Choroid plexus epithelial cell (primary cell): ENCODE measurements around the gene HEBP1.

Experiments
- DNase-seq: peaks from one replicate; pipeline ENCODE4 v3.0.0-alpha.2; 2010; ENCODE audit warnings: low read depth
- H3K4me3 ChIP-seq: 2 replicates; pipeline ENCODE4 v1.5.1; 2011; ENCODE audit warnings: low read depth, mild to moderate bottlenecking, control low read depth, low read length, moderate library complexity
- CTCF ChIP-seq: conservative IDR thresholded peaks from 2 replicates; pipeline ENCODE4 v1.5.1; 2011; ENCODE audit warnings: low read depth, mild to moderate bottlenecking, control low read depth, inconsistent platforms, low read length, moderate library complexity

HEBP1 gene

DNA sequence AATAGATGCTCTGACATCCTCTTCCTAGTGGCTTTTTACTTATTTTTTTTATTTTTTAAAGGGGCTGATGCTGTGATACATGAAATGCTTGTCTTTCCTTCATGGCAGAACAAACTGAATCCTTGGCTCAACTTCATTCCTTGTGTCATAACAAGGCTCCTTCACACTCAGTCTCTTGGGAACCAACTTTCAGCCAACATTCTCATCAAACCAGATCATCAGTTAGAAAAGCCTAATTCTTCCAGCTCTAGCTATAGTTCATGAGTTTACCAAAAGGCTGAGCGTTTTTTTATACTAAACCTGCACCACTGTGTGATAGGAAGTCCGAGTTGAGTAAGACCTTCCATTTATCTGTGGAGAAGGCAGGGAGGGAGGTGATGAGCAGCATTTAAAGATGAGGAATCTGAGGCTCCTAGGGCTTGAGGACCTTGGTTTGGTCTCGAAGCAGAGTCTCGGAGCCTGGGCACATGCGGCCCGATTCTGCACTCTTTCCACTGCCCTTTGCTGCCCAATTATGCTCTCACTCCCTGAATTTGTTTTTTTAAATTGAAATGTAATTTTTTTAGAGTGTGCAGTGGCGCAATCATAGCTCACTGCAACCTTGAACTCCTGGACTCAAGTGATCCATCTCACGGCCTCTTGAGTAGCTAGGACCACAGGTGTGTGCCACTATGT, 56.3 kb downstream of the HEBP1 start:
- peak; percentile 32 for DNase-seq
- TF ChIP-seq CTCF: no peak
- no peak overlapping the region for H3K4me3 ChIP-seq

DNA sequence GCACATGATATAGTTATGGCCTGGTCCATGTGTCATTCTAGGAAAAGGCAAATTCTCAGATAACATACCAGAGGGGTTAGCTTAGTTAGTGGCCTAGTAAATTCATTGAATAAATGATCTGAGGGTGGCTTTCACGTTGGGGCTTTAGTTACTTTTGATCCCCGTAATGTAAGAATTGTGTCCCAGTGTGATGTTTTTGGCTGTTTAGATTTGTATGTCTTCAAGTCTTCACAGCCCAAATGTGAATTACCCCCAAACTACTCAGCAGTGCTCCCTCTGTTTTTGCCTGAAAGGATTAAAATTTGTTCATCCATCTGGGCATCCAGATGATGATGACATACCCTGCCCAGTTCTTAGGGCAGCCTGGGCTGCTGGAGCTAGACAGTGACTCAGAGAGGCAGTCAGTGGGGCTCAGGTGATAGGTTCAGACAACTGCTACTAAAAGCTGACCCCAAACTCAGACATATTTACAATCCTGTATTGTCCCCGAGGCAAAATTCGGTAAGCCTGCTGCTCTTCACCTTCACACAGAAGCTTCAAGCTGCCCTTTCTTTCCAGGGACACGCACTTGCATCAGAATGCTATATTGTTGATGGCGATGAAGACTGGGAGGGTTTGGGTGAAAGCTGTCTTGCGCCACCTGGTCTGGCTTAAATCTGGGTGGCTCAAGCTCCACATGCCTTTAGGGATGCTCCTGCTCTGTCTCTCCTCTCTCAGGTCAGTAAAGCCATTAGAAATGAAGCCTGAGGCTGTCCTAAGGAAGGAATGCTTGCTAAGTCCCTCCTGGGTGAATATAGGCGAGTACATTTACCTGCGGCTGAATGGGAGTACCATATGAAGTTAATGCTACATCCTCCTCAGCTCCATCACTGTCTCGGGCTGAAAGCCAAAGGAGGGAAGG, 58.4 kb downstream of the HEBP1 start:
- no peak for DNase-seq
- no peak overlapping the region for H3K4me3 ChIP-seq
- TF ChIP-seq CTCF: no peak

DNA sequence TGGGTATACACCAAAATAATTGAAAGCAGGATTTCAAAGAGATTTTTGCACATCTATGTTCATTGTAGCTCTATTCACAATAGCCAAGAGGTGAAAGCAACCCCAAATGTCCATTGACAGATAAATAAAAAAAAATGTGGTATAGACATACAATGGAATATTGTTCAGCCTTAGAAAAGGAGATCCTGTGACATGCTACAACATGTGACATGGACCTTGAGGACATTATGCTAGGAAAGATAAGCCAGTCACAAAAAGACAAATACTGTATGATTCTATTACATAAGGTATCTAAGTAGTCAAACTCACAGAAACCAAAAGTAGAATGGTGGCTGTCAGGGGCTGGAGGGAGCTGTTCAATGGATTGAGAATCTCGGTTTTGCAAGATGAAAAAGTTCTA, 60.2 kb downstream of the HEBP1 start:
- no peak for TF ChIP-seq CTCF
- no peak overlapping the region for H3K4me3 ChIP-seq
- DNase-seq: no peak

GRCh38 chr12:12938541-12938940, 61.5 kb downstream of the HEBP1 start:
- no peak for TF ChIP-seq CTCF
- no peak overlapping the region for H3K4me3 ChIP-seq
- no peak for DNase-seq

- no peak for TF ChIP-seq CTCF
- no peak for DNase-seq
- H3K4me3 ChIP-seq: no peak overlapping the region
These were observed 63.0 kb downstream of the HEBP1 start for GRCh38 chr12:12936983-12937491.

GRCh38 chr12:12934556-12934955, 65.5 kb downstream of the HEBP1 start:
- no peak for TF ChIP-seq CTCF
- DNase-seq: no peak
- H3K4me3 ChIP-seq: no peak overlapping the region
